PC-9 (cell line): ENCODE measurements around the gene TUBA3E.
"Not testable (repeated sequence)": the region's sequence is repeated elsewhere in the genome, so short reads cannot be mapped to it uniquely, and the experiment has no call there.

Source experiments
- CTCF ChIP-seq: fragments of 200-600 bp; sonication (generic); conservative IDR thresholded peaks from 2 replicates; pipeline ENCODE4 v1.6.1; 2017; ENCODE audit warnings: mixed run types, antibody characterized with exemption, mild to moderate bottlenecking, moderate library complexity
- EZH2 ChIP-seq: fragments of 200-600 bp; sonication (generic); IDR thresholded peaks from 2 replicates; pipeline ENCODE4 v1.8.0; 2017; ENCODE audit warnings: antibody characterized with exemption, low read depth

- TF ChIP-seq CTCF, EZH2: not testable (repeated sequence)
Measured at GRCh38 chr2:130162486-130162885, 35.8 kb downstream of the TUBA3E start.
